Measurements from ENCODE around the gene ABCG8. TPM values are rescaled to one million over a fixed set of nuclear protein-coding genes. Genes with fewer than 3 reads are reported as not detected.

Gene ABCG8
- total RNA-seq, 1 donor from 2014 or later, result not detected

DNA sequence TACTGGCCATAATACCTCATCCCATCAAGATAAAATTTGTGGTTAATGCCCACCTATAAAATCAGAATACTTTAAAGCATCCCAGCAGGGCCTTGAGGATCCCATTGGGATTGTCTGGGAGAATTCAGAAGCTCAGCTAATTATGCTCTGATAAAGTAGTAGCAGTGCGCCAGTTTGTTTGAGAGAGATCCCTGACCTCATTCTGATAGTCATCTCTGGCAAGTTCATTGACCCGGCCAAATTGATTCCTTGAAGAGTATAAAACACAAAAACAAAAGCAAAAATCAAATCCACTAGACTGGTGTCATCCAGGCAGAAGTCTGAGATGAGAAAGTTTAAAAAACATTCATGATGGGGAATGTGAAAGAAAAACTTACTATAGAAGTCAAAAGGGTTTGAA is 14.3 kb upstream of the ABCG8 start:
- TF ChIP-seq CTCF (IDR thresholded peaks at IDR 0.05; ENCODE audit: unreplicated experiment), result no peak
- no peaks in the 10 kb centered on the region for H3K36me3 Mint-ChIP-seq (ENCODE audit: insufficient read depth)
- DNase-seq (ENCODE audit: low spot score, unreplicated experiment), result no peak
- H3K9me3 Mint-ChIP-seq (ENCODE audit: low read depth), result no peaks in the 10 kb centered on the region
- H3K4me3 Mint-ChIP-seq (ENCODE audit: low read depth), result no peak overlapping the region
- peaks cover 11% of the 10 kb centered on the region for H3K27me3 Mint-ChIP-seq
- H3K27ac Mint-ChIP-seq, result no peak overlapping the region
- H3K4me1 Mint-ChIP-seq (ENCODE audit: low read depth), result no peaks in the 10 kb centered on the region

DNA sequence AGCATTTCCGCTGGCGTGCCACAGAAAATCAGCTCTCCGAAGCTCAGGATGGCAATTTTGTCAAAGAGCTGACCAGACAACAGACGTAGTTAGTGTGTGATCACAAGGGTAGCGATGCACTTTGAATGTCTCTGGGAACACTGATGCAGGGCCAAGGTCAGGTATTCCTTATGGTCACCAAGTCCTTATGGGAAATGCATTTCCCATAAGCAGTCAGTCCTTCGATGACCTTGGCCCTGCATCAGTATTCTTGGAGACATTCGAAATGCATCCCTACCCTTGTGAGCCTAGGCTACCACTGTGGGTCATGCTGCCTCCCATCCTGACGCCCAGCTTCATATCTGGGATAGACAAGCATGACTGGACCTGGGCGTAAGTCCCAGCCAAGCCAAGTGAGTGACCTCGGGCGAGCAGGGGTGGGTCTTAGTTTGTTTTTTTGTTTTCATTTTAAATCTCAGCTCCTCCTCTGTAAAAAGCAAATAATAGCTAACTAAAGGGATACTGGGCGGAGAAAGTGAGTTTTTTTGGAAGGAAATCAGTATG is 13.7 kb upstream of the ABCG8 start:
- Mint-ChIP-seq H3K27me3 (peaks cover 13% of the 10 kb centered on the region), H3K9me3 (ENCODE audit: low read depth) (no peaks in the 10 kb centered on the region), H3K27ac (no peak overlapping the region), H3K4me3 (ENCODE audit: low read depth) (no peak overlapping the region), H3K4me1 (ENCODE audit: low read depth) (no peaks in the 10 kb centered on the region), H3K36me3 (ENCODE audit: insufficient read depth) (no peaks in the 10 kb centered on the region)
- TF ChIP-seq CTCF (IDR thresholded peaks at IDR 0.05; ENCODE audit: unreplicated experiment), result no peak
- no peak for DNase-seq (ENCODE audit: low spot score, unreplicated experiment)

DNA sequence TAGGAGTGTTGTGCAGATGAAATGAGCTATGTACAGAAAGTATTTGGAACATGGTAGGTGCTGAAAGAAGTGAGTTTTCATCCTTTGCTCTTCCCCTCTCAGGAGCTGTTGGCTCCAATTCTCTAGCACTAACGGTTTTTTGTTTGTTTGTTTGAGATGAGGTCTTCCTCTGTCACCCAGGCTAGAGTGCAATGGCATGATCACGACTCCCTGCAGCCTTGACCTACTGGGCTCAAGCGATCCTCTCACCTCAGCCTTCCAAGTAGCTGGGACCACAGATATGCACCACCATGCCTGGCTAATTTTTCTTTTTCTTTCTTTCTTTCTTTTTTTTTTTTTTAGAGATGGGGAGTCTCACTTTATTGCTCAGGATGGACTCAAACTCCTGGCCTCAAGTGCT is 12.9 kb upstream of the ABCG8 start:
- Mint-ChIP-seq H3K4me3 (ENCODE audit: low read depth) (no peak overlapping the region), H3K27ac (no peak overlapping the region), H3K4me1 (ENCODE audit: low read depth) (no peaks in the 10 kb centered on the region), H3K27me3 (peaks cover 14% of the 10 kb centered on the region), H3K36me3 (ENCODE audit: insufficient read depth) (no peaks in the 10 kb centered on the region), H3K9me3 (ENCODE audit: low read depth) (no peaks in the 10 kb centered on the region)
- no peak for TF ChIP-seq CTCF (IDR thresholded peaks at IDR 0.05; ENCODE audit: unreplicated experiment)
- no peak for DNase-seq (ENCODE audit: low spot score, unreplicated experiment)

GRCh38 chr2:43826305-43827250 is 12.2 kb upstream of the ABCG8 start:
- no peaks in the 10 kb centered on the region for H3K36me3 Mint-ChIP-seq (ENCODE audit: insufficient read depth)
- H3K27ac Mint-ChIP-seq, result no peak overlapping the region
- H3K9me3 Mint-ChIP-seq (ENCODE audit: low read depth), result no peaks in the 10 kb centered on the region
- no peak for TF ChIP-seq CTCF (IDR thresholded peaks at IDR 0.05; ENCODE audit: unreplicated experiment)
- DNase-seq (ENCODE audit: low spot score, unreplicated experiment), result no peak
- H3K27me3 Mint-ChIP-seq, result peaks cover 14% of the 10 kb centered on the region
- H3K4me3 Mint-ChIP-seq (ENCODE audit: low read depth), result no peak overlapping the region
- no peaks in the 10 kb centered on the region for H3K4me1 Mint-ChIP-seq (ENCODE audit: low read depth)

GRCh38 chr2:43831543-43832294 is 7.1 kb upstream of the ABCG8 start:
- Mint-ChIP-seq H3K27ac (no peak overlapping the region), H3K36me3 (ENCODE audit: insufficient read depth) (no peaks in the 10 kb centered on the region), H3K27me3 (peaks cover 6% of the 10 kb centered on the region), H3K9me3 (ENCODE audit: low read depth) (no peaks in the 10 kb centered on the region), H3K4me3 (ENCODE audit: low read depth) (no peak overlapping the region), H3K4me1 (ENCODE audit: low read depth) (no peaks in the 10 kb centered on the region)
- no peak for TF ChIP-seq CTCF (IDR thresholded peaks at IDR 0.05; ENCODE audit: unreplicated experiment)
- DNase-seq (ENCODE audit: low spot score, unreplicated experiment), result no peak
